K562 (cell line): Measurements from ENCODE around the gene TNFSF15. TPM values are rescaled to one million over a fixed set of nuclear protein-coding genes. Genes with fewer than 3 reads are reported as not detected.

Experiments
- ATAC-seq: fragments of 200-7000 bp; cut with Tn5 transposase; 3 replicates; pipeline ENCODE4 v1.9.1; 2020; ENCODE audit warnings: moderate library complexity
- BruUV-seq: library from RNA; stranded (reverse); fragments of 400-500 nt; replicated peaks from 2 replicates; lab custom pipeline; 2021; lab: Mats Ljungman, UMichigan
- CTCF ChIA-PET: fragments of 300-600 bp; formaldehyde crosslinking; extraction: SDS; loops from one replicate; lab custom pipeline; 2021; ENCODE audit warnings: low intra/inter-chr PET ratio; lab: Yijun Ruan, JAX
- POLR2A ChIA-PET: fragments of 300-600, 350-650 bp; sonication (Branson Sonifier 250); formaldehyde crosslinking; extraction: SDS; loops from one replicate; lab custom pipeline; 2021; ENCODE audit warnings: antibody characterized with exemption, inconsistent platforms; lab: Yijun Ruan, JAX
- DNase-seq, 4 experiments: peaks; one replicate each; pipeline versions ENCODE4 v3.0.0 to v3.0.0-alpha.2; 2011 to 2018; ENCODE audit warnings: low spot score in 3 of 4, mixed read lengths in 3 of 4; ENCODE audit errors: extremely low read depth in 1 of 4
- FAIRE-seq: peaks from 2 replicates; lab custom pipeline; 2011; peaks lifted over from hg19 to GRCh38; lab: Jason Lieb, UNC
- H2AFZ ChIP-seq: 2 replicates; pipeline ENCODE4 v1.6.0; 2011; ENCODE audit warnings: low read depth, low read length, control low read depth, inconsistent platforms
- H3K27ac ChIP-seq: fragments of 200-600 bp; 3 replicates; pipeline ENCODE4 v1.8.0; 2011; ENCODE audit warnings: low read depth, mild to moderate bottlenecking, control low read depth, inconsistent platforms, low read length, moderate library complexity, mixed read lengths; ENCODE audit errors: extremely low read depth
- H3K27me3 ChIP-seq, 2 experiments: fragments of 300-600 bp in 1 of 2; 2 replicates in 1 of 2; 3 replicates in 1 of 2; pipeline versions ENCODE4 v1.6.0 to v1.8.0; 2011; ENCODE audit warnings: inconsistent platforms in 2 of 2, low read length in 2 of 2, mild to moderate bottlenecking in 1 of 2, mixed read lengths in 1 of 2, moderate library complexity in 1 of 2; ENCODE audit not compliant: control insufficient read depth in 2 of 2, insufficient read depth in 2 of 2
- H3K36me3 ChIP-seq: fragments of 300-600 bp; 3 replicates; pipeline ENCODE4 v1.8.0; 2011; ENCODE audit warnings: mild to moderate bottlenecking, low read length, inconsistent platforms; ENCODE audit not compliant: control insufficient read depth, insufficient read depth
- H3K4me1 ChIP-seq, 2 experiments: fragments of 200-600 bp in 1 of 2; replicated peaks in 1 of 2; 2 replicates in 1 of 2; 3 replicates in 1 of 2; pipeline versions ENCODE4 v1.5.1 to v1.8.0; 2011; ENCODE audit warnings: inconsistent platforms in 2 of 2, low read length in 2 of 2, mild to moderate bottlenecking in 1 of 2, mixed read lengths in 1 of 2, moderate library complexity in 1 of 2; ENCODE audit not compliant: control insufficient read depth in 2 of 2, insufficient read depth in 2 of 2
- H3K4me2 ChIP-seq: 2 replicates; pipeline ENCODE4 v1.6.1; 2011; ENCODE audit warnings: low read length, control low read depth, inconsistent platforms, mixed read lengths; ENCODE audit not compliant: insufficient read depth
- H3K4me3 ChIP-seq: fragments of 200-600 bp; sonication (generic), shearing (Covaris generic); 2 replicates; pipeline ENCODE4 v1.5.1; 2016; ENCODE audit warnings: control low read depth, inconsistent platforms
- H3K79me2 ChIP-seq: fragments of 200-600 bp; 3 replicates; pipeline ENCODE4 v1.8.0; 2011; ENCODE audit warnings: low read length, inconsistent platforms; ENCODE audit not compliant: control insufficient read depth, insufficient read depth
- H3K9ac ChIP-seq, 2 experiments: 2 replicates each; pipeline versions ENCODE4 v1.6.0 to v1.6.1; 2011; ENCODE audit warnings: low read depth in 2 of 2, low read length in 2 of 2, control low read depth in 1 of 2, inconsistent platforms in 1 of 2, mild to moderate bottlenecking in 1 of 2, mixed read lengths in 1 of 2; ENCODE audit not compliant: insufficient read depth in 1 of 2
- H3K9me1 ChIP-seq: one replicate; pipeline ENCODE4 v1.6.0; 2011; ENCODE audit warnings: inconsistent platforms, mild to moderate bottlenecking, low read length, moderate library complexity; ENCODE audit not compliant: control insufficient read depth, insufficient read depth
- H3K9me3 ChIP-seq: replicated peaks from 2 replicates; pipeline ENCODE4 v1.5.1; 2011; ENCODE audit warnings: low read depth, low read length, inconsistent platforms; ENCODE audit not compliant: control insufficient read depth, insufficient read depth
- H4K20me1 ChIP-seq: replicated peaks from 2 replicates; pipeline ENCODE4 v1.6.1; 2011; ENCODE audit warnings: low read length, inconsistent platforms, mixed read lengths; ENCODE audit not compliant: control insufficient read depth, insufficient read depth
- ARID3B ChIP-seq: fragments of 250-450 bp; sonication (Bioruptor Pico); IDR thresholded peaks from 2 replicates; pipeline ENCODE4 v1.4.0; 2020; ENCODE audit warnings: borderline replicate concordance
- CHD1 ChIP-seq: fragments of 200-600 bp; sonication (generic); IDR thresholded peaks from one replicate; pipeline ENCODE4 v1.6.1; 2012; ENCODE audit warnings: mild to moderate bottlenecking, moderate library complexity, low read length, inconsistent platforms
- CREBBP ChIP-seq: IDR thresholded peaks from one replicate; pipeline ENCODE4 v1.6.1; 2012; ENCODE audit warnings: low read depth, mild to moderate bottlenecking, control low read depth, inconsistent platforms, low read length
- DEAF1 ChIP-seq: fragments of 450-650 bp; formaldehyde crosslinking; IDR thresholded peaks from 2 replicates; pipeline ENCODE4 v1.4.0; 2020; ENCODE audit warnings: mild to moderate bottlenecking, moderate library complexity
- FOXJ2 ChIP-seq: fragments of 200-800 bp; sonication (Bioruptor generic); IDR thresholded peaks from 2 replicates; pipeline ENCODE4 v1.6.1; 2016; ENCODE audit warnings: missing genetic modification characterization, missing compliant biosample characterization
- HOXB6 ChIP-seq: fragments of 250-450 bp; sonication (Bioruptor Pico); IDR thresholded peaks from 2 replicates; pipeline ENCODE4 v1.5.1; 2022; ENCODE audit warnings: mild to moderate bottlenecking, borderline replicate concordance
- IRF1 ChIP-seq: sonication (generic); formaldehyde crosslinking; IDR thresholded peaks from 2 replicates; pipeline ENCODE4 v1.8.0; 2022; ENCODE audit warnings: missing genetic modification reagents, mild to moderate bottlenecking, borderline replicate concordance
- MCM2 ChIP-seq: fragments of 450-650 bp; IDR thresholded peaks from 2 replicates; pipeline ENCODE4 v1.6.1; 2017; ENCODE audit warnings: low read depth, mild to moderate bottlenecking
- MYBL2 ChIP-seq, 2 experiments: fragments of 450-650 bp in 1 of 2; sonication (generic) in 1 of 2; formaldehyde crosslinking in 1 of 2; IDR thresholded peaks; 2 replicates each; pipeline versions ENCODE4 v1.6.1 to v1.8.1; 2017 to 2022; ENCODE audit warnings: borderline replicate concordance in 1 of 2, inconsistent platforms in 1 of 2, low read depth in 1 of 2, mild to moderate bottlenecking in 1 of 2, missing genetic modification reagents in 1 of 2, moderate library complexity in 1 of 2
- NR3C1 ChIP-seq: sonication (generic); formaldehyde crosslinking; IDR thresholded peaks from 2 replicates; pipeline ENCODE4 v1.8.1; 2022; ENCODE audit warnings: missing genetic modification reagents
- POLR2G ChIP-seq: fragments of 200-400 bp; formaldehyde crosslinking; IDR thresholded peaks from 2 replicates; pipeline ENCODE4 v1.6.1; 2017; ENCODE audit warnings: low read depth, mild to moderate bottlenecking, antibody characterized with exemption, low read length, moderate library complexity
- PPARD ChIP-seq: fragments of 250-450 bp; sonication (Bioruptor Pico); IDR thresholded peaks from 2 replicates; pipeline ENCODE4 v1.8.0; 2022; ENCODE audit warnings: inconsistent platforms, mild to moderate bottlenecking, moderate library complexity
- RBM17 ChIP-seq: fragments of 200-400 bp; formaldehyde crosslinking; IDR thresholded peaks from 2 replicates; pipeline ENCODE4 v1.6.1; 2017; ENCODE audit warnings: low read depth, mild to moderate bottlenecking, low read length, borderline replicate concordance
- SMARCA5 ChIP-seq: fragments of 450-650 bp; IDR thresholded peaks from 2 replicates; pipeline ENCODE4 v1.6.1; 2016
- TAF1 ChIP-seq: IDR thresholded peaks from 2 replicates; pipeline ENCODE4 v1.6.1; 2011; ENCODE audit warnings: mild to moderate bottlenecking, low read length, moderate library complexity; ENCODE audit not compliant: insufficient read depth, control insufficient read depth, severe bottlenecking; ENCODE audit errors: extremely low read depth
- TEAD4 ChIP-seq, 2 experiments: sonication (generic) in 1 of 2; formaldehyde crosslinking in 1 of 2; IDR thresholded peaks; 2 replicates each; pipeline versions ENCODE4 v1.6.1 to v1.8.0; 2012 to 2022; ENCODE audit warnings: borderline replicate concordance in 1 of 2, inconsistent platforms in 1 of 2, low read length in 1 of 2, mild to moderate bottlenecking in 1 of 2, missing genetic modification reagents in 1 of 2
- TRIM24 ChIP-seq, 2 experiments: fragments of 450-650 bp; IDR thresholded peaks; 2 replicates each; pipeline ENCODE4 v1.6.1; 2016
- ZBED1 ChIP-seq: IDR thresholded peaks from 2 replicates; pipeline ENCODE4 v1.6.1; 2014
- ZNF551 ChIP-seq: fragments of 250-450 bp; sonication (Bioruptor Pico); IDR thresholded peaks from 2 replicates; pipeline ENCODE4 v1.5.0; 2021; ENCODE audit warnings: mild to moderate bottlenecking, moderate library complexity
- ZNF766 ChIP-seq: fragments of 200-800 bp; sonication (Bioruptor generic); conservative IDR thresholded peaks from 2 replicates; pipeline ENCODE4 v1.6.1; 2016; ENCODE audit warnings: missing genetic modification characterization, missing compliant biosample characterization
- WGBS: fragments of 100-300 bp; shearing (Covaris generic); methylation state at CpG from one replicate; pipeline ENCODE4 v1.1.6; 2016; ENCODE audit warnings: low coverage, mixed read lengths; ENCODE audit not compliant: insufficient coverage; ENCODE audit errors: missing lambda C conversion rate; 5-methylcytosine and 5-hydroxymethylcytosine counted together
- in situ Hi-C: fragments of 300-500 bp; cut with MboI; formaldehyde crosslinking; loops from 4 replicates; pipeline ENCODE4 v1.15.0; 2018; ENCODE audit warnings: inconsistent platforms, mixed read lengths
- intact Hi-C: fragments of 100-400 bp; cut with micrococcal nuclease; formaldehyde crosslinking; loops from 2 replicates; pipeline ENCODE4 v1.14.2; 2022
- polyA plus RNA-seq, 8 experiments: library from polyadenylated mRNA; depleted of rRNA in 4 of 8; stranded (reverse) in 5 of 8; unstranded in 3 of 8; fragments of >200 nt; fragmentation: Nextera tagmentation in 2 of 8; fragmentation: Illumina TruSeq in 1 of 8; extraction: Ambion mirVana in 2 of 8; extraction: Trizol in 1 of 8; gene quantifications; 2 replicates each; pipeline versions ENCODE4 v1.2.1 to v1.2.3, GENCODE V29; 2011 to 2014; ENCODE audit warnings: inconsistent platforms in 1 of 8, missing spikeins in 1 of 8
- total RNA-seq, 7 experiments: library from RNA; depleted of rRNA in 6 of 7; stranded (reverse); fragments of >200 nt in 6 of 7; fragmentation: Illumina TruSeq in 2 of 7; extraction: Trizol in 2 of 7; gene quantifications; 2 replicates each; pipeline versions ENCODE4 v1.2.1 to v1.2.3, GENCODE V29; 2011 to 2021; ENCODE audit warnings: low replicate concordance in 1 of 7

TNFSF15 gene
- total and polyA plus RNA-seq, 9 of the 15 experiments (the other 6 are each of a cell fraction or from before 2014, with no cell fraction given): not detected

- Histone ChIP-seq H4K20me1 (no peaks in the 10 kb centered on the region), H3K9ac (no peak overlapping the region), H3K4me1 (no peaks in the 10 kb centered on the region), H3K27ac (no peak overlapping the region), H3K9me1 (no peaks in the 10 kb centered on the region), H3K9me3 (no peaks in the 10 kb centered on the region), H3K4me2 (no peak overlapping the region), H3K36me3 (no peaks in the 10 kb centered on the region), H2AFZ (no peak overlapping the region), H3K79me2 (no peaks in the 10 kb centered on the region), H3K4me3 (no peak overlapping the region), H3K27me3 (no peaks in the 10 kb centered on the region; a peak in 1 of 5 replicates)
- no peak for TF ChIP-seq MYBL2 (IDR thresholded peaks at IDR 0.05; ENCODE audit: low read depth)
- TF ChIP-seq MYBL2 (CRISPR knock-in tag; IDR thresholded peaks at IDR 0.05; ENCODE audit: borderline replicate concordance): no peak
- no peak for TF ChIP-seq ZBED1
- no peak for TF ChIP-seq DEAF1
- TF ChIP-seq CREBBP: no peak
- no peak for TF ChIP-seq ZNF766 (CRISPR knock-in tag)
- no peak for TF ChIP-seq IRF1
- TF ChIP-seq TEAD4 (IDR thresholded peaks at IDR 0.05; ENCODE audit: low read length): no peak
- TF ChIP-seq TEAD4 (CRISPR knock-in tag; IDR thresholded peaks at IDR 0.05; ENCODE audit: borderline replicate concordance): no peak
- TF ChIP-seq RBM17: no peak
- TF ChIP-seq ARID3B (CRISPR knock-in tag): no peak
- no peak for TF ChIP-seq CHD1
- no peak for TF ChIP-seq TRIM24 (IDR thresholded peaks at IDR 0.05)
- no peak for TF ChIP-seq MCM2
- TF ChIP-seq HOXB6 (CRISPR knock-in tag): no peak
- no peak for TF ChIP-seq TAF1
- no peak for TF ChIP-seq ZNF551
- TF ChIP-seq NR3C1 (CRISPR knock-in tag): no peak
- TF ChIP-seq FOXJ2 (tag): no peak
- no peak for TF ChIP-seq PPARD
- TF ChIP-seq POLR2G: no peak
- no peak for TF ChIP-seq SMARCA5
- intact Hi-C loops (no loop called here), in situ Hi-C loops (no loop called here)
- ChIA-PET POLR2A (no interaction called here), CTCF (no interaction called here)
- 0% methylated on average over 3 of the region's 3 CpGs for WGBS
- DNase-seq (no peak), FAIRE-seq (no peak), ATAC-seq (no peak)
- no TSS peak for BruUV-seq
Measured at GRCh38 chr9:114770991-114771390, 34.8 kb downstream of the TNFSF15 start.
